Activated CD4-positive, alpha-beta T cell treated with anti-CD3 and anti-CD28 coated beads, Interleukin-2, amount 10 ng/mL, durations not matched to agents 24 days and 14 days (primary cell): ENCODE data around the gene KDELR3. TPM values are rescaled to one million over a fixed set of nuclear protein-coding genes. Genes with fewer than 3 reads are reported as not detected.

Experiments
- DNase-seq: peaks from one replicate; pipeline ENCODE4 v3.0.0; 2022
- H3K27ac Mint-ChIP-seq: one replicate; pipeline ENCODE4 v1.8.0; 2022; ENCODE audit warnings: mild to moderate bottlenecking, mixed read lengths
- H3K27me3 Mint-ChIP-seq: one replicate; pipeline ENCODE4 v1.8.0; 2022; ENCODE audit warnings: mixed read lengths
- H3K36me3 Mint-ChIP-seq: one replicate; pipeline ENCODE4 v1.8.0; 2022; ENCODE audit warnings: low read depth, mild to moderate bottlenecking, mixed read lengths
- H3K4me1 Mint-ChIP-seq: one replicate; pipeline ENCODE4 v1.8.0; 2021; ENCODE audit warnings: mixed read lengths
- H3K4me3 Mint-ChIP-seq: one replicate; pipeline ENCODE4 v1.8.0; 2022; ENCODE audit warnings: mild to moderate bottlenecking, moderate library complexity, mixed read lengths
- H3K9me3 Mint-ChIP-seq: one replicate; pipeline ENCODE4 v1.8.0; 2021; ENCODE audit warnings: mixed read lengths
- intact Hi-C: fragments of 100-400 bp; cut with micrococcal nuclease; formaldehyde crosslinking; loops from one replicate; pipeline ENCODE4 v1.15.1; 2023
- total RNA-seq: library from RNA; stranded (reverse); gene quantifications from 2 replicates; pipeline ENCODE4 v1.2.3, GENCODE V29; 2022

The KDELR3 gene
- total RNA-seq, 1 donor from 2014 or later = 1.1 TPM

- Mint-ChIP-seq H3K27ac (no peak overlapping the region), H3K27me3 (peaks cover 74% of the 10 kb centered on the region), H3K9me3 (no peaks in the 10 kb centered on the region), H3K4me1 (peaks cover 7% of the 10 kb centered on the region), H3K36me3 (no peaks in the 10 kb centered on the region), H3K4me3 (peak overlapping the region; percentile 74)
- no peak for DNase-seq
- intact Hi-C loops = no loop called here
Observed at GRCh38 chr22:38456272-38456835, 11.5 kb upstream of the KDELR3 start.

- intact Hi-C loops = no loop called here
- Mint-ChIP-seq H3K27me3 (peaks cover 74% of the 10 kb centered on the region), H3K4me1 (peaks cover 11% of the 10 kb centered on the region), H3K36me3 (no peaks in the 10 kb centered on the region), H3K4me3 (peak overlapping the region; percentile 74), H3K9me3 (no peaks in the 10 kb centered on the region), H3K27ac (no peak overlapping the region)
- DNase-seq = no peak
Observed at GRCh38 chr22:38456841-38457699, 10.8 kb upstream of the KDELR3 start.

- no peak for DNase-seq
- intact Hi-C loops = loop anchor here (2.0 kb wide), 1 partner anchor 46 kb away; the partner anchor contains the start of gene DDX17
- Mint-ChIP-seq H3K27me3 (peaks cover 79% of the 10 kb centered on the region), H3K4me1 (peaks cover 7% of the 10 kb centered on the region), H3K36me3 (no peaks in the 10 kb centered on the region), H3K27ac (no peak overlapping the region), H3K9me3 (no peaks in the 10 kb centered on the region), H3K4me3 (no peak overlapping the region)
Observed at GRCh38 chr22:38460426-38460840, 7.5 kb upstream of the KDELR3 start.

- DNase-seq = no peak
- Mint-ChIP-seq H3K27ac (no peak overlapping the region), H3K9me3 (no peaks in the 10 kb centered on the region), H3K4me1 (peaks cover 7% of the 10 kb centered on the region), H3K4me3 (no peak overlapping the region), H3K36me3 (no peaks in the 10 kb centered on the region), H3K27me3 (peaks cover 84% of the 10 kb centered on the region)
- intact Hi-C loops = loop anchor here (2.0 kb wide), 1 partner anchor 46 kb away; the partner anchor contains the start of gene DDX17
Observed at GRCh38 chr22:38461057-38461413, 6.9 kb upstream of the KDELR3 start.

GRCh38 chr22:38461414-38462081, 6.3 kb upstream of the KDELR3 start:
- Mint-ChIP-seq H3K4me3 (peak overlapping the region; percentile 15), H3K4me1 (peaks cover 4% of the 10 kb centered on the region), H3K9me3 (no peaks in the 10 kb centered on the region), H3K36me3 (no peaks in the 10 kb centered on the region), H3K27me3 (peaks cover 84% of the 10 kb centered on the region), H3K27ac (no peak overlapping the region)
- DNase-seq = peak; percentile 92
- intact Hi-C loops = loop anchor here (2.0 kb wide), 1 partner anchor 45 kb away; the partner anchor contains the start of gene DDX17

GRCh38 chr22:38462960-38463784, 4.7 kb upstream of the KDELR3 start:
- peaks cover 9% of the 10 kb centered on the region for H3K4me1 Mint-ChIP-seq
- intact Hi-C loops = no loop called here
- no peak overlapping the region for H3K27ac Mint-ChIP-seq
- H3K9me3 Mint-ChIP-seq = no peaks in the 10 kb centered on the region
- H3K27me3 Mint-ChIP-seq = peaks cover 79% of the 10 kb centered on the region
- no peaks in the 10 kb centered on the region for H3K36me3 Mint-ChIP-seq
- DNase-seq = no peak
- H3K4me3 Mint-ChIP-seq = no peak overlapping the region

GRCh38 chr22:38464992-38465672, 2.8 kb upstream of the KDELR3 start:
- H3K27me3 Mint-ChIP-seq = peaks cover 68% of the 10 kb centered on the region
- no peaks in the 10 kb centered on the region for H3K9me3 Mint-ChIP-seq
- H3K27ac Mint-ChIP-seq = no peak overlapping the region
- no peak overlapping the region for H3K4me3 Mint-ChIP-seq
- DNase-seq = no peak
- no peaks in the 10 kb centered on the region for H3K36me3 Mint-ChIP-seq
- intact Hi-C loops = no loop called here
- peaks cover 9% of the 10 kb centered on the region for H3K4me1 Mint-ChIP-seq

- no peaks in the 10 kb centered on the region for H3K36me3 Mint-ChIP-seq
- no peak overlapping the region for H3K27ac Mint-ChIP-seq
- H3K9me3 Mint-ChIP-seq = no peaks in the 10 kb centered on the region
- H3K4me3 Mint-ChIP-seq = no peak overlapping the region
- DNase-seq = no peak
- H3K27me3 Mint-ChIP-seq = peaks cover 61% of the 10 kb centered on the region
- peaks cover 9% of the 10 kb centered on the region for H3K4me1 Mint-ChIP-seq
- intact Hi-C loops = no loop called here
Observed at GRCh38 chr22:38465673-38466490, 2.0 kb upstream of the KDELR3 start.

GRCh38 chr22:38467438-38467903, 425 bp upstream of the KDELR3 start:
- DNase-seq = no peak
- peaks cover 45% of the 10 kb centered on the region for H3K27me3 Mint-ChIP-seq
- peaks cover 6% of the 10 kb centered on the region for H3K4me1 Mint-ChIP-seq
- peak overlapping the region; percentile 74 for H3K4me3 Mint-ChIP-seq
- intact Hi-C loops = no loop called here
- H3K36me3 Mint-ChIP-seq = no peaks in the 10 kb centered on the region
- no peaks in the 10 kb centered on the region for H3K9me3 Mint-ChIP-seq
- H3K27ac Mint-ChIP-seq = peak overlapping the region; percentile 58

GRCh38 chr22:38468443-38469305, 778 bp downstream of the KDELR3 start:
- peak overlapping the region; percentile 78 for H3K4me3 Mint-ChIP-seq
- no peaks in the 10 kb centered on the region for H3K9me3 Mint-ChIP-seq
- H3K4me1 Mint-ChIP-seq = peaks cover 6% of the 10 kb centered on the region
- no peak overlapping the region for H3K27ac Mint-ChIP-seq
- DNase-seq = no peak
- H3K36me3 Mint-ChIP-seq = no peaks in the 10 kb centered on the region
- intact Hi-C loops = no loop called here
- peaks cover 34% of the 10 kb centered on the region for H3K27me3 Mint-ChIP-seq

- Mint-ChIP-seq H3K9me3 (no peaks in the 10 kb centered on the region), H3K4me3 (no peak overlapping the region), H3K27me3 (peaks cover 28% of the 10 kb centered on the region), H3K27ac (no peak overlapping the region), H3K36me3 (no peaks in the 10 kb centered on the region), H3K4me1 (peaks cover 6% of the 10 kb centered on the region)
- intact Hi-C loops = no loop called here
- no peak for DNase-seq
Observed at GRCh38 chr22:38469306-38469781, 1.4 kb downstream of the KDELR3 start.
